Measurements from ENCODE around the gene MAP2K3.
"Not testable (repeated sequence)": the region's sequence is repeated elsewhere in the genome, so short reads cannot be mapped to it uniquely, and the experiment has no call there.

MAP2K3 gene

DNA sequence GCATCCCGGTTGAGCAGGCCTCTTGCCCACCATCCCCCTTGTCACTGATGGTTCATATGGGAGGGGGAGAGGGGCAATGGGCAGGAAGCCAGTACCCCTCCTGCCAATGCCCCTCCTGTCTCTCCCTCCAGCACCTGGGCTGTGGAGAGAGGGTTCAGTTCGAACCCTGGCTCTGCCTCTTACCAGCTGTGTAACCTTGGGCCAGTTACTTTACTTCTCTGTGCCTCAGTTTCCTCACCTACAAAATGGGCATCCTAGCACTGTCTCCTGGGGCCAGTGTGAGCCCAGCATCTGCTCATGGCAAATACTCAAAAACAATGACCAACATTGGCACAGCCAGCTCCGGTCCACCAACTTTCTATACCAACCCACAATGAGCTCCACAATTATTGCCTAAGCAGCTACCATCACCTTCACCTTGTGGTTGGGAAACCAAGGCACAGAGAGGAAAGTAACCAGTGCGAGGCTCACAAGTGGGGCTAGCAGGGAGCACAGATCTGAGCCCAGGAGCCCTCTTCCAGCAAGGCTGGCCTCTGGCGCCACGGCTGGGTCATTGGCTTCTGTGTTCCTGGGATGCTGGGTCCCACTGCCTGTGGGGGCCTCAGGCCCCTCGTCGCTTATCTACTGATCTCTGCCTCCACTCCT lies 53.6 kb downstream of the MAP2K3 start:
- not testable (repeated sequence) for DNase-seq

DNA sequence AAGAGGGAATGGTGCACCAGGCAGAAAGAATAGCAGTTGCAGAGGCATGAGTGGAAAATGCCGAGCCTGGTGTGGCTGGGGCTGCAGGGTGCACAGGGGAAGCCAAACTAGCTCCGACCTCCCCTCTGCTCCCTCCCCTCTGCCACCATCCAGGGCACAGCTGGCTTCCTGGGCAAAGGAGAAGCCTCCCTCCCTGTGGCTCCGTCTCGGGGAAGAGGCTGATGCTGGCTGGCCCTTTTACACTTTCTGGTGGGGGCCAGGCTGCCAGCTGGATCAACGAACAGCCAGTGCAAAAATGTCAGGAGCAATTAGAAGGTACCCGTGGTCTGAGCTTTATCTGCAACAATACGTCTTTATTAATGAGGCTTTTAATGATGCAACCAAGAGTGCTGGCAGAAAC lies 54.5 kb downstream of the MAP2K3 start:
- no peak for DNase-seq

DNA sequence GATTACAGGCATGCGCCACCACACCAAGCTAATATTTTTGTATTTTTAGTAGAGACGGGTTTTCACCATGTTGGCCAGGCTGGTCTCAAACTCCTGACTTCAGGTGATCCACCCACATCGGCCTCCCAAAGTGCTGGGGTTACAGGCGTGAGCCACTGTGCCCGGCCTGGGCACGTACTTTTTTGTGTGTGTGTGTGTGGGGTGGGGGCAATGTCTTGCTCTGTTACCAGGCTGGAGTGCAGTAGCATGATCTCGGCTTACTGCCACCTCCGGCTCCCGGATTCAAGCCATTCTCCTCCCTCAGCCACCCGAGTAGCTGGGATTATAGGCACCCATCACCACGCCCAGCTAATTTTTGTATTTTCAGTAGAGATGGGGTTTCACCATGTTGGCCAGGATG lies 55.1 kb downstream of the MAP2K3 start:
- DNase-seq, result not testable (repeated sequence)

DNA sequence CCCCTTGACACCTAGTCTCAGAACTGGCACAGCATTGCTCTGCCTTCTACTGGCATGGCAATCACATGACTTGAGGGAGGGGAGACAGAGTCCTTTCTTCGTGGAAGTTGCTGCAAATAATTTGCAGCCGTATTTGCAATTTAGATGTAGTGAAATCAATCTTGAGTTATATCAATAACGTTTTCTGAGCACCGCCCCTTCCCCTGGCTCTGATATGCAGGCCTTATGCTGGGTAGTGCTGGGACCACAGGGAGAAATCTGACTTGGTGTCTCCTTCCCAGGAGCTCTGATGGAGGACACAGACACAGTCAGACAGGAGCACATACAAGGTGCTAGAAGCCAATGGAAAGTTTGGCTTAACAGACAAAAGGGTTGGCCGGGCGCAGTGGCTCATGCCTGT lies 55.9 kb downstream of the MAP2K3 start:
- not testable (repeated sequence) for DNase-seq

- not testable (repeated sequence) for DNase-seq
Measured at GRCh38 chr17:21341279-21341678, 56.8 kb downstream of the MAP2K3 start.

DNA sequence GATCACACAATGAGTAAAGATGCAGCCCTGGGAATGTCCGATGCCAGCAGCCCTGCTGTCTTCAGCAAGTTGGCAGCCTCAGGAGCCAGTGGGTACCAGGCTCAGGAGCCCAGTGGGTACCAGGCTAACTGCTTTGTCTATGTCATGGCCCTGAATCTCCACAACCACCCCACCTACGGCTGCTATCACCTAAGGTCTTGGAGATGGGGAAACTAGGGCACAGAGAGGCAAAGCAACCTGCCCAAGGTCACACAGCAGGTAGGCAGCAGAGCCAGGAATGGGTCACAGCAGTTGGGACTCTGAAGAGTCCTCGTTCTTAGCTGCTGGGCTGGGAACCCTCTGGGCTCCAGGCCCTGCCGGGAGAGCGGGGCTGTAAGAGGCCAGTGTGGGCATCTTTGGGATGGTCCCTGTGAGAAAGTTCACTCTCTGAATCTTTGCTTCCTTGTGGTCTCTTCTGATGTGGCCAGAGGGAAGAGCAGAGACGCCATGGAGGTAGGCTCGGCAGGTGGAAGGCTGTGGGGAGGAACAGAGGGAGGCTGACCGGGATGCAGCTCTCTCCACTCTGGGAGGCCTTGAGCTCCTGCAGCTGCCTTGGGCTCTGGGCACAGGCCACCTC lies 57.5 kb downstream of the MAP2K3 start:
- not testable (repeated sequence) for DNase-seq

GRCh38 chr17:21343061-21343949 lies 58.8 kb downstream of the MAP2K3 start:
- not testable (repeated sequence) for DNase-seq

DNA sequence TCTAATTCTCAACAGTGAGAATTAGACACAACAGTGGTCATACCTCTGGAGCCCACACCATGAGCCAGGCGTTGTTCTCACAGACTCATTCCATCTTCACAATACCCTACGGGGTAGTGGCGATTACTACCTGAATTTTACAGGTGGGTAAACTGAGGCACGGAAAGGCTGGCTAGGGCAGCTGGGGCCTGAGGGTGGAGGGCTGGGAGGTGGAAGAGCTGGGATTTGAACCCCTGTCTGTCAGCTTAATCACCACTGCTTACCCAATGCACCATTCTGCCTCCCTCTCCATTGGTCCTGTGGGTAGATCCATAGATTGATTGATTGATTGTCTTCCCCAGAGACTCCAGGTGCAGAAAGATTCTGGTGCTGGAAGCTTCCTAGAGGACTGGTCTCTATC lies 60.3 kb downstream of the MAP2K3 start:
- DNase-seq, result not testable (repeated sequence)

- DNase-seq, result no peak
Measured at GRCh38 chr17:21345236-21345635, 60.7 kb downstream of the MAP2K3 start.

DNA sequence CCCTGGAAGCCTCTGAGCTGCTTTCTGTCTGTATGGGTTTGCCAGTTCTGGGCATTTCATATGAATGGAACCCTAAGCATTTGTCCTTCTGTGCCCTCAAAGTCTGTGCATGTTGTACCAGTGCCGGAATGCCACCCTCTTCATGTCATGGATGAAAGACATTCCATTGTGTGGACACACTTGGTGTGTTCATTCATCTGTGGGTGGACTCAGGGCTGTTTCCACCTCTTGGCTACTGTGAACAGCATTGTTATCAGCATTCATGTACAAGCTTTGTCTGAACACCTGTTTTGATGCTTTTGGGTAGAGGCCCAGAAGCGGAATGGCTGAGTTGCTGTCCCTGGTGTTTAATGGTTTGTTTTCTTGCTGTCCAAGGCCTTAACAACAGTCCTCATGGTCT lies 61.6 kb downstream of the MAP2K3 start:
- DNase-seq, result not testable (repeated sequence)

DNA sequence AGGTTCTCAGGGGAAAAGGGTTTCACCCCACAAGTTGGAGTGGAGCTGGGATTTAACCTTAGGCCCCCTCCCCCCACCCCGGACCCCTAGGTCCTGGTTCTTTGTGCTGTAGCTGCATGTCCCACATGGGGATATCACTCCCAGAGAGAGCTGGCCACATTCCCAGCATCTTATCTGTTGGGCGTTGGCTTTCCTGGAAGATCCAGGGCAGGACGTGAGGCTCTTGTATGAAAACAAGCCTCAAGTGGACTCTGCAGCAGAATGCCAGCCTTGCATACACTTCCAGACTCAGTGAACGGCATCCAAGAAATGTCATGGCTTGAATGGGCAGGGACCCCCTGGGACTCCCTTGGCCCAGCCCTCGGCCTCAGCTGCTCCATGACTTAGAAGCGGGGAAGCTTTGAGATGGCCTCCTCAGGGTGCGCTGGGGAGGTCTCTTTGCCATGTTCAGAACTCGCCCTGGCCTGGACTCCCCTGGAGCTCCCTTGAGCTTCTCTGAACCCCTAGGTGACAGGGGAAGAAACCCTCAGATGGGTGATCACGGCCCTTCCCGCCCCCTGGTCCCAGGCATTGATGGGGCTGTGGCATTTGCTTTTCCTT lies 62.2 kb downstream of the MAP2K3 start:
- DNase-seq, result not testable (repeated sequence)

- not testable (repeated sequence) for DNase-seq
Measured at GRCh38 chr17:21347660-21348059, 63.1 kb downstream of the MAP2K3 start.

- DNase-seq, result not testable (repeated sequence)
Measured at GRCh38 chr17:21348081-21348925, 63.8 kb downstream of the MAP2K3 start.

- not testable (repeated sequence) for DNase-seq
Measured at GRCh38 chr17:21348926-21349261, 64.4 kb downstream of the MAP2K3 start.

DNA sequence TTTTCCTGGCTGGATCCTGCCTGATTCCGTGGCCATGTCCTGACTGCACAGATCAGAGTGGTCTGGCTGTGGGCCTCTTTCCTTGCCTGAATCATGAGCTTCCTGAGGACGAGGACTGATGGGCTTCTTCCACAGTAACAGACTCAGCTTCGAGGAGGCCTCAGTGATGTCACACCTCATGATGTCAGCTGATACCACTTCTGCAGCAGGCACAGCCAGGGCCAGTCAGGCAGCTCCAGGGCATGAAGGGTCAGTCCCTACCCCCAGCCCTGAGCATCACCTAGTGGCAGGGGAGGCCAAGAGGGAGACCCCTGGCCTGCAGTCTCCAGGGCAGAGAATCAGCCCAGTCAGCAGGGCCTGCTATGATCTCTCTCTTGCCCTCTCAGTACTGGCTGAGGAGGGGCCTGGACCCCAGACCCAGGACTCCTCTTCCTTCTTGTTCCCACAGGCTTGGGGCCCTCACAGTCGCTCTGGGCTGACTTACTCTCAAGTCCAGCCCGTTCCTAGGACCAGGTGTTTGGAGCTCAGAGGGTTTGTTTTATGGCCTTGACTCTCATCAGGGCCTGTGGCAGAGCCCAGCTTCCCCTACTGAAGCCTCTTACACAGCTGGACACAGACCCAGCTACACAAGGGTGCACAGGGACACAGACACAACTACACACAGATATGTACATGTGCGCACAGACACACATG lies 65.0 kb downstream of the MAP2K3 start:
- DNase-seq, result not testable (repeated sequence)

- DNase-seq, result not testable (repeated sequence)
Measured at GRCh38 chr17:21350495-21350894, 66.0 kb downstream of the MAP2K3 start.

DNA sequence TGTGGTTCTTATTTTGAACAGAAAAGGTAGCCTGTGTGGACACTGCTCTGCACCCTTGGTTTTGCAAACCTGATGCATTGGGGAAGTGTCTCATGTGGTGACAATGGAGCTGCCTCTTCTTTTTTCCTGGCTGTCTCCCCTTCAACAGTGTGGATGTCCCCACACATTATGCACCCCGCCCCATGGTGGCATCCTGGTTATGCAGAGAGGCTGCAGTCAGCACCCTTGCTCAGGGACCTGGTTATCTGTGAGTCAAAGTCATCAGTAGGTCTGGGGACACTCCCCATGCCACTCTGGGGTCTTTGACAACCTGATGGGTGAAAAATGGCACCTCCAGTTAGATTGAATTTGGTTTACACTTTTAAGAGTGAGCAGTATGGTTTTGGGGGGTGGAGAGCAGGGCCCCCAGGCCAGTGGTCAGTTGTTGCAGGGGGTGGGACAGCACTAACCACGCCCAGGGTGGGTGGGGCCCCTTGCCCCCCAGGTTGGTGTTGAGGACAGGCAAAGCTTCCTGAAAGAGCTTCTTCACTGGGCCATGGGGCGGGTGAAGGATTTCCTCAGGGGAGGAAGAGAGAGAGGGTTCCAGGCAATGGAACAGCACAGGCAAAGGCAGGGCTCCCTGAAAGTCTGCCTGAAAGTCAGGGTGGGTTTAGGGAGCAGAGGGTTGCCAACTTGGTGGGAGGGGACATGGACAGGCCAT lies 67.0 kb downstream of the MAP2K3 start:
- DNase-seq, result no peak

GRCh38 chr17:21352221-21352980 lies 67.9 kb downstream of the MAP2K3 start:
- no peak for DNase-seq

GRCh38 chr17:21352981-21353265 lies 68.4 kb downstream of the MAP2K3 start:
- no peak for DNase-seq

- no peak for DNase-seq
Measured at GRCh38 chr17:21353326-21354010, 69.0 kb downstream of the MAP2K3 start.

Measured in activated naive CD4-positive, alpha-beta T cell treated with anti-CD3 and anti-CD28 coated beads, Interleukin-2, amount 50 U/mL, for 16 hours (primary cell).